ENCODE results near the gene NCK2. TPM values are rescaled to one million over a fixed set of nuclear protein-coding genes. Genes with fewer than 3 reads are reported as not detected.

The NCK2 gene
- total and polyA plus RNA-seq, 4 donors = 19.3 to 54.4 (median 33.9) TPM

- no peak overlapping the region for H3K9ac ChIP-seq (ENCODE audit: insufficient read depth in 1 of 2, low read length in 2 of 2)
- H3K27ac ChIP-seq (ENCODE audit: low read depth in 1 of 2, low read length in 1 of 2) = no peak overlapping the region
- WGBS, 2 donors = 89% methylated on average over 9 of the region's 9 CpGs
- no peak for TF ChIP-seq CTCF (IDR thresholded peaks at IDR 0.05; ENCODE audit: control extremely low read depth, extremely low read depth)
- no peak overlapping the region for H3K4me3 ChIP-seq
- H3K27me3 ChIP-seq (ENCODE audit: control insufficient read depth in 3 of 3, insufficient read depth in 3 of 3, low read length in 2 of 3) = no peaks in the 10 kb centered on the region
- DNase-seq (no peak), ATAC-seq (ENCODE audit: insufficient read depth, low FRiP score) (no peak)
- no peaks in the 10 kb centered on the region for H3K36me3 ChIP-seq (ENCODE audit: control insufficient read depth in 4 of 4, insufficient read depth in 4 of 4, low read length in 4 of 4)
- no peaks in the 10 kb centered on the region for H3K9me3 ChIP-seq (ENCODE audit: control insufficient read depth in 4 of 4, insufficient read depth in 3 of 4, low read length in 3 of 4)
- peaks cover 4 to 34% (median 9%) of the 10 kb centered on the region in 5 donors for H3K4me1 ChIP-seq (ENCODE audit: control insufficient read depth in 5 of 5, insufficient read depth in 5 of 5, low read length in 5 of 5)
These were observed 120.7 kb downstream of the NCK2 start for GRCh38 chr2:105865222-105865913.

GRCh38 chr2:105866216-105867185 lies 121.8 kb downstream of the NCK2 start:
- TF ChIP-seq CTCF (IDR thresholded peaks at IDR 0.05; ENCODE audit: control extremely low read depth, extremely low read depth) = no peak
- Histone ChIP-seq H3K9me3 (ENCODE audit: control insufficient read depth in 4 of 4, insufficient read depth in 3 of 4, low read length in 3 of 4) (no peaks in the 10 kb centered on the region), H3K4me1 (ENCODE audit: control insufficient read depth in 5 of 5, insufficient read depth in 5 of 5, low read length in 5 of 5) (peaks cover 4 to 34% (median 9%) of the 10 kb centered on the region in 5 donors), H3K27ac (ENCODE audit: low read depth in 1 of 2, low read length in 1 of 2) (no peak overlapping the region), H3K27me3 (ENCODE audit: control insufficient read depth in 3 of 3, insufficient read depth in 3 of 3, low read length in 2 of 3) (no peaks in the 10 kb centered on the region), H3K9ac (ENCODE audit: insufficient read depth in 1 of 2, low read length in 2 of 2) (no peak overlapping the region), H3K36me3 (ENCODE audit: control insufficient read depth in 4 of 4, insufficient read depth in 4 of 4, low read length in 4 of 4) (no peaks in the 10 kb centered on the region), H3K4me3 (no peak overlapping the region)
- DNase-seq (peak in 2 of 3 donors; percentile 32 to 58), ATAC-seq (ENCODE audit: insufficient read depth, low FRiP score) (no peak)
- 79 to 86% methylated on average over 13 of the region's 13 CpGs for WGBS, 2 donors

GRCh38 chr2:105867587-105867986 lies 122.9 kb downstream of the NCK2 start:
- DNase-seq (no peak), ATAC-seq (ENCODE audit: insufficient read depth, low FRiP score) (no peak)
- no peak overlapping the region for H3K9ac ChIP-seq (ENCODE audit: insufficient read depth in 1 of 2, low read length in 2 of 2)
- WGBS, 2 donors = 87 to 94% methylated on average over 7 of the region's 7 CpGs
- peaks cover 4 to 34% (median 9%) of the 10 kb centered on the region in 5 donors for H3K4me1 ChIP-seq (ENCODE audit: control insufficient read depth in 5 of 5, insufficient read depth in 5 of 5, low read length in 5 of 5)
- no peaks in the 10 kb centered on the region for H3K27me3 ChIP-seq (ENCODE audit: control insufficient read depth in 3 of 3, insufficient read depth in 3 of 3, low read length in 2 of 3)
- H3K36me3 ChIP-seq (ENCODE audit: control insufficient read depth in 4 of 4, insufficient read depth in 4 of 4, low read length in 4 of 4) = no peaks in the 10 kb centered on the region
- no peak overlapping the region for H3K4me3 ChIP-seq
- no peak for TF ChIP-seq CTCF (IDR thresholded peaks at IDR 0.05; ENCODE audit: control extremely low read depth, extremely low read depth)
- no peak overlapping the region for H3K27ac ChIP-seq (ENCODE audit: low read depth in 1 of 2, low read length in 1 of 2)
- no peaks in the 10 kb centered on the region for H3K9me3 ChIP-seq (ENCODE audit: control insufficient read depth in 4 of 4, insufficient read depth in 3 of 4, low read length in 3 of 4)
